SIG-M5 treated with dmso at 0.1 percent for 504 hours (cell line): ENCODE data around the gene TRAPPC12.
"Not testable (repeated sequence)": the region's sequence is repeated elsewhere in the genome, so short reads cannot be mapped to it uniquely, and the experiment has no call there.

Experiments used
- DNase-seq: peaks from one replicate; lab custom pipeline; 2025; ENCODE audit not compliant: unreplicated experiment; lab: John Stamatoyannopoulos, UW

TRAPPC12 gene

DNA sequence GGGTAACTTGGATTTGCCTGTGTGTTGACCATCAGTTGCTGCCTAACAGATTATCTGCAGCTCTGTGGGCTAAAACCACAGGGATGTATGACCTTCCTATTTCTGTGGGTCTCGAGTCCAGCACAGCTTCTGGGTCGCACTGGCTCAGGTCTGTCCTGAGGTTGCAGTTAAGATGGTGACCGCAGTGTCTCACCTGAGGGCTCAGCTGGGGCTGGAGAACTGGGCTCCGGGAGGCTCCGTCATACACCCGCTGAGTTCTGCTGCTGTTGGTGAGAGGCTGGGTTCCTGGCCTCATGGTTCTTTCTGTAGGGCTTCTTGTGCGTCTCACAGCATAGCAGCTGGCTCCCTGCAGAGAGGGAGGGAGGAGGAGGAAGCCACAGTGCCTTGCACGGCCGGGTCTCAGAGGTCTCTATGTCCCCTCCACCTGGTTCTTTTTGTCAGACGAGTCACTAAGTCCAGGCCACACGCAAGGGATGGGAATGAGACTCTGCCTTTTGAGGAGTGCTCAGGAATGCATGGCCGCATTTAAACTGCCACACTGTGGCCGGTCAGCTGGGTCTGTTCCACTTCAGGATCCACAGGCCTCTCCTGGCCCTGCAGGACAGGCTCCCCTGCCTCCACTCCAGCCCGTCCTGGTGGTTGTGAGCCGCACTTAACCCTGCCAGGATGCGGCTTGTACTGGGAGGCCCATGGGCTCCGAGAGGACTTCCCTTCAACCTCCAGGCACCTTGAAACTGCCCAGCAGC lies 72.6 kb downstream of the TRAPPC12 start:
- no peak for DNase-seq

DNA sequence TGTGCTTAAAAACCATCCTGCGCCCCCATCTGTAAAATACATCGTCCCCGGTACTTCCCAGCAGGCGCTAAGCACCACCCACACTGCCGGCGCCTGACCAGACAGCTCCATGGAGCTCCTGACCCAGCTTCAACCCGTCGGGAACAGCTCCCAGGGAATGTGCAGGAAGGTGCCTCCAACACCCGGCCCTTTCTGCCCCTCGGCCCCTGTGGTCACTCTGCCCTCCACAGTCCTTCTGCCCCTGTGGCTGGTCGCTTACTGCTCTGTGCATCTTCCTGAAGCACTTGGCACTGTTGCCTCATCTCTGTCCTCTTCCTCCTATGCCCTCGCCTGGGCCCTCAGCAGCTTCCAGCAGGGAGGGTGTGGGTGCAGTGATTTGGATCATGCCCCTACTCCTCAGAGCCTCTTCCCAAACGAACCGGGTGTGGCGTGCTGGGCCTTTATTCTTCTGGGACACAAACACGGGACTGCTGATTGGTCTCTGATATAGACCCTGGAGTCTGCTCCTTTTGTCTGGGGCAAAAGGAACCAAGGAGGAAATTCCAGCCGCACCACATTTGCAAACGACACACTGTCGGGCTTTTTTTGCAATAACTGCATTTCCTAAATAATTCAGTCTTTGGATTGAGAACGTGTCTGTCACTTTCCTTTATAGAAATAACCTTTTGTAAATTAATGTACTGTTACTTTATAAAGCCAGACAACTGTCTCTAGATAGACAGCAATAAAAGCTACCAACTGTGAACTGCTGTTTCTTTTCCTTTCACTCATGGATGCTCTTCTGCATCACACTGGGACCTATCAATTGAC lies 73.9 kb downstream of the TRAPPC12 start:
- no peak for DNase-seq

DNA sequence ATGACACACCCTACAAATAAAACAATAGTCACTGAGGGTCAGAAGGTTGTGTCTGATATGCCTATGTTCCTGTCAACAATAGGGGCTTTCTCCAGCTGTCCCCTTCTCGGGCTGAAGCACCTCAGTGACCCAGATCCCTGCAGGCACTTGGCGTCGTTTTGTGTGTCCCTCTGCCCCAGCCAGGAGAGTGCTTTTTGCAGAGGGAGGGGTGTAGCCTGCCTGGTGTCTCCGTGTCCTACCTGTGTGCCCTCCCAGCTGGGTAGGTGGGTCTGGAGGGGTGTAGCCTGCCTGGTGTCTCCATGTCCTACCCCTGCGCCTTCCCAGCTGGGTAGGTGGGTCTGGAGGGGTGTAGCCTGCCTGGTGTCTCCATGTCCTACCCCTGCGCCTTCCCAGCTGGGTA lies 74.5 kb downstream of the TRAPPC12 start:
- DNase-seq: not testable (repeated sequence)

DNA sequence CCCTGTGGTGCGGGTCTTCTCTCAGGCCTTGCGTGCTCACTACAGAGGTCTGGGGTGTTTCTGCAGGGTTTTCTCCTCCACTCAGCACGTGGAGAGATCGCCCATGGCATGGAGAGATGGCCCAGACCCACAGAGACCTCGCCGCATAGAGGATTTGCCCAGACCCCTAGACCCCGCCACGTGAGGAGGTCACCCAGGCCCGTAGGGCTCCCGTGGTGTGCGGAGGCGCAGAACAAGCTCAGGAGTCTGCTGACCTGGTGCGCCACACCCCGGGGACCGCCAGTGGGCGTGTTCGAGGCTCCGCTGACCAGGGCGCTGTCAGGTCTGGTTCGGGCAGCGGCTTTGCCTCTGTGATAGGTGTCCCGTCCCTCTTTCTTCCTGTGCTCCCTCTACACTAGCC lies 75.3 kb downstream of the TRAPPC12 start:
- DNase-seq: no peak

DNA sequence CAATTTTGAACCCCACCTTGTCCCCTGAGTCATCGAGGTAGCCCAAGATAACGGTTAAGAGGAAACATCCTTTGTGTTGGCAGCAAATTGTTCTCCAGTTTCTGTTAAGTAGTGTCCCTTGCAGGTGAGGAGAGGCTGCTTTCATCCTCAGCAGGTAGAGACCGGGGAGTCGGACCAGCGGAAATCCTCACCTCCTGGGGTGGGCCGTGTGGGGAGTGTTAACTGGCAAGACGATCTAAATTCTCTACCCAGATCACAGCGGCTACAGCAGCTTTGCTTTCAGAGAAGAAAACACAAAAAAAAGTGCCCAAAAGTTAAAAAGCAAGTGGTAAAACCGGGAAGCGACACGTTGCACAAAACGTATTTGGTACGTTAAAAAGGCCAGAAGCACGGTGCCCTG lies 76.6 kb downstream of the TRAPPC12 start:
- DNase-seq: no peak

DNA sequence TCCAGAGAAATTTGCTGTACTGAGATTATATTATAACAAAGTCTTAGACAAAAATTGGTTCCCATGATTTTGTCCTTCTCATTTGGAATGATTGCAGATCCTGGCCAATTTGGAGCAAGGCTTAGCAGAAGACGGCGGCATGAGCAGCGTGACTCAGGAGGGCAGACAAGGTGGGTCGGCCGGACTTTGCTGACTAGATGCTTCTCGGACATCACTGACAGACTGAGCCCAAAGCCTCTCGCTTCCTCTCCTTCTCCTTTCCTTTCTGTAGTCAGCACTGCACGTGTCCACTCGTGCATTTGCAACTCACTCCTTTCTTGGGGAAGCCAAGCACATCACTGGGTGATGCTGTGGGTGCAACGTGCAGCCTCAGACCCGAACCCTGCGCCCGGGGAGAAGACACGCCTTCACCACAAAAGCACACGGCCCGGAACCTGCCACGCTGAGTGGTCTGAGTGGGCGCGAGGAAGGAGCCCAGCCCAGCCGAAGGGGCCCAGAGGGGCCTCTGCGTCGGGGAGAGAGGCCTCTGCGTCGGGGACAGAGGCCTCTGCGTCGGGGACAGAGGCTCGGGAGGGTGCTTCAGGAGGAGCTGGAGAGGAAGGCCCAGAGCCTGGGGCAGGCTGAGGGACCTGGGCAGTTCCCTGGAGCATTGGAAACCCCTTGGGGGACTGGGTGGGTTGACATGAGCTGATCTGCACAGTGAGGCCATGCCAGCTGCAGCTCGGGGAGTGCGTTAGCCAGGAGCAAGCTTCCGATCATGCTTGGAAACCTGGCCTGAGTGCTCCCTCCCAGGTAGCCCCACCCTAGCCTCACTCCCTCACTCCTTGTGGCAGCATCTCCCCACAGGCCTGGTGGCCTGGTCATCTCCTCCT lies 78.3 kb downstream of the TRAPPC12 start:
- DNase-seq: no peak

DNA sequence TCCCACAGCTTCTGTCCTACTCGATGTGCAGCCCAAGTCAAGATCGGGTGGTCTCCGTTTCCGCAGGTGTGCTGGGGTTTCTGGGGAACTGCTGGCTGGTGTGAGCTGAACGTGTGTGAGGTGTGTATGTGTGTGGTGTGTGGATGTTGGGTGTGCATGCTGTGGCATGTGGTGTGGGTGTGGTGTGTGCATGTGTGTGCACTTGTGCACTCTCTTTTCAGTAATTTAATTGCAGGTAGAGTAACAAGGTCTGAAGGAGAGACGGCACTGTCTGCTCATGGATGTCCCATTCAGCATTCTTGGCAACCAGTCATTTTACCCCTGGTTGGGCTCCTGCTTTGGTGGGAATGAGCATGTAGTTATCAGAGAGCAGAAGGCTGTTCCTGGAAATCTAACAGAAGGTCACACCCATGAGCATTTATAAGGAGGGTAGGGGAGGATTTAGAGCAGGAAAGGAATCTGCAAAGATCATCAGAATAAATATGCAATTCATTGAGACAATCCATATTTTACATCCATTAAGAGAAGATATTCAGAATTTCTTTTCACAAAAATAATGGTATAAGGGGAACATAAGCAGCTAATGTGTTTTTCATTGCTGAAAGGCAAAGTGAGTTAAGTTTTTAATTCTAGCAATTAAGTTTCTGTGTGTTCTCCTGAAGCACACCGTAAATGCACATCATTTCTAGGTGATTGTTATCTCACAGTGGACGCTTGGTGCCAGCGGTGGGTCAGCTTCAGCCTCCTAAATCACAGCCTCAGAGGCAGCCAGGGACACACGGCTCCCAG lies 79.1 kb downstream of the TRAPPC12 start:
- DNase-seq: no peak

DNA sequence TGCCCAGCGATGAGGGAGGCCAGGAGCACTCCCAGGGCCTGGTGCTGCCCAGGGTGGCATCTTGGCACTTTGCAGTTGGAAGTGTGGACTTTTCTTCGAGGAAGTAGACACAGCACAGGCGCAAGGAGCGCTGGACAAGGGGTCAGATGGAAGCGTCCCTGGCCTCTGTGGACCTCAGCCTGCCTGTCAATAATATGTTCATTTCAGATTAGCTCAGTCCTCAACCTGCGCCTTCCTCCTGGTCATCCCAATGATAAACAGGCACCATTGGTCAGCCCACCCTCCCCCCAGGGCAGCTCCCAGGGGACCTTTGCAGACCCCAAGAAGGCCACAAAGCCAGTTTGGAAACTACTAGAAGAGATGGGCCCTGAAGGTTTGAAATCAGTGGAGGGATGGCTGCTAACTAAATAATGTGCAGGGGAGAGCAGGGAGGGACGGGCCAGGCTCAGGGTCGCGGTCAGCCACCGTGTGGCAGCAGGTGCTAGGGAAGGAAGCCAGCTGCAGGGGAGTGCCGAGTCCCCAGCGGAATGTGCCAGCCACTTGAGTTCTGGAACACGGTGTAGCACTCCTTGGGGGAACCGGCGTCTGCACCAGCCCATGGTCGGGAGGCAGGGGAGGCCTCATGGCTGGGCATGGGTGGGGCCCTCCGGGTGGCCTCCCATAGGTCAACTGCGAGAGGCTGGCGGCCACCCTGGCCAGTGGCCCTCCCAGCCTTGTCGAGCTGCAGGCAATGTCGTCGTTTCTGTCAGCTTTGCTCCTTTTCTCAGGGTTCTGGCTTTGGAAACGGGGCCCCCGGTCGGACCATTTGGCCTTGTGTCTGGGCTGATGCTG lies 79.9 kb downstream of the TRAPPC12 start:
- no peak for DNase-seq

DNA sequence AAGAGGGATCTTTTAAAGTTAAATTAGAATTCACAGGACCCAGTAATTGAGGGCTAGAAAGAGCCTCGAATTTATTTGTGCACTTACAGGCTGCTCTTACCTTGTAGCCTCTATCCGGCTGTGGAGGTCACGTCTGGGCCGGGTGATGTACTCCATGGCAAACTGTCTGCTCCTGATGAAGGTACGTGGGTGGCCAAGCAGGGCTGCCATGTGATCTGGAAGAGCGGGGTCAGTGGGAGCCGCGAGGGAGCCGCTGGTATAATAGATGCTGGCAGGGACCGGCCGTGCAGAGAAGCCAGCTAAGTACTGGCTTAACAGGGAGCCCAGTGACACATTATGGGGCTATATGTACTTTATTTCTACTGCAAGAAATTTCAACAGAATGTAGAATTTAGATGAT lies 80.7 kb downstream of the TRAPPC12 start:
- DNase-seq: no peak

DNA sequence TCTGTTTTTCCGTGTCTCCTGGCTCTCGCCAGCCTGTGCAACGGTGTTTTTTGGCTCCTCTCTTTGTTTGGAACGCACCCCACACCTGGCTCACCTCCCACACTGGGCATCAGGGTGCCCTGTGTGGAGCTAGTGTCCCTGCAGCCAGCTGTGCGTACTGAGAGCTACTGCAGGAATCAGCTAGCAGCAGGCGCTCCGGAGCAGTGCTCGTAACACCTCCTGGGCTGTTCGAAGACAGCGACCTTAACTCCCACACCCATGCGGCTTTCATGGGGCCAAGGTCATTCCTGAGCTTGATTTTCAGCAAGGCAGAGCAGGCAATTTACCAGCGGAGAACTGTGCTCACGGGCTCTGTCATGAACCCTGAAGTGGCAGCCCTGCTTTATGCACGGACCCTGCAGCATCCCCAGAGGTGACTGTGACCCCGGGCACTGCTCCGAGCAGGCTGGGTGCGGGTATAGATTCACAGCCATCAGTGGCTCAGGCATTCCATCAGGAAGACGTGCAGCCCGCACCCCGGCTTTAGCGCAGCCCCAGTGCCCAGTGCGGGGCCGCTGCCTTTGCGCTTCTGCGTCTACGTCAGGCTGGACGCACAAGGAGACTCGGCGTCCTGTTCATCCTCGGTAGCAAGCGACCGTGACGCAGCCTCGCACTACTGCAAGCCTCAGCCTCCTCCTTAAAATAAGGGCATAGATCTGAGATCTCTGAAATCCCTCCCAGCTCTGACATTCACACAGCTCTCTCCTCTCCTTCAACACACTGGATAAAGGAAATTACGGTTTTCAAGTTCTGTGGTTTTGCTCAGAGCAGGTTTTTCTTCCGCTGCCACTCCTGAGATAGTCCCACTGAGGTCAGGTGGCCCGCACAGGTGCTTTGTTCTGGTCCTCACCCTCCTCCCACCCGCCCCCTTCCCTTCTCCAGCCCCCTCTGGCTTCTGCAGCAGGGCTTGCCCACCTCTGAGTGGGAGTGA lies 81.6 kb downstream of the TRAPPC12 start:
- no peak for DNase-seq

DNA sequence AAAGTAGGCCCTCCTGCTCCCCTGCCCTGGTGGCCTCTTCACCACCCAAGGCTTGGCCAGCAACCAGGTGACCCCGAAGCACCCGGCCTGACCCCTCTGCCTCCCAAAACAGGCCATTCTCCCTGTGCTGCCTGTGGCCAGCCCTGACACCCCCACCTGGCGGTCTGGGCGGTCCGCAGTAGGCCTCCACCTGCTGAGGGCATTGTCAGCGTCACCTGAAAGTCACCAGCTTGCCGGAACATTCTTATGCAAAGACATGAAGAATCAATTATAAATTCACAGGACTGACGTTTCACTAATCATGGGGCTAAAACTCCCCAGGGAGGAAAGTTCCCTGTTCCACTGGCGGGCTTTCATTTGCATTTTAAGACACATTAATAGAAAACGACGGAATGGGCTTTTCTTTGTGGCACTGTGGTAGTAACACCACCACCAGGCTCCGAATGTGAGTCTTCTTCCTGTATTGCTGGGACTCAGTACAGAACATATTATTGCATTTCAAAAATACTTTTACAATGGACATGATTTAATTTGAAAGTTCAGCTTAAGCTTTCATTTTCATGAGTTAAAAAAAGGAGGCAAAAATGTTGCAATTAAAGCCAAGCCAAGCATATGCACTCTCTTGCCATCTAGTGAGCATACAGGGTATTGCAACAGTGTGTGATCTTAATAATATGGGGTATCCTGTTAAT lies 82.5 kb downstream of the TRAPPC12 start:
- DNase-seq: peak; percentile 75

DNA sequence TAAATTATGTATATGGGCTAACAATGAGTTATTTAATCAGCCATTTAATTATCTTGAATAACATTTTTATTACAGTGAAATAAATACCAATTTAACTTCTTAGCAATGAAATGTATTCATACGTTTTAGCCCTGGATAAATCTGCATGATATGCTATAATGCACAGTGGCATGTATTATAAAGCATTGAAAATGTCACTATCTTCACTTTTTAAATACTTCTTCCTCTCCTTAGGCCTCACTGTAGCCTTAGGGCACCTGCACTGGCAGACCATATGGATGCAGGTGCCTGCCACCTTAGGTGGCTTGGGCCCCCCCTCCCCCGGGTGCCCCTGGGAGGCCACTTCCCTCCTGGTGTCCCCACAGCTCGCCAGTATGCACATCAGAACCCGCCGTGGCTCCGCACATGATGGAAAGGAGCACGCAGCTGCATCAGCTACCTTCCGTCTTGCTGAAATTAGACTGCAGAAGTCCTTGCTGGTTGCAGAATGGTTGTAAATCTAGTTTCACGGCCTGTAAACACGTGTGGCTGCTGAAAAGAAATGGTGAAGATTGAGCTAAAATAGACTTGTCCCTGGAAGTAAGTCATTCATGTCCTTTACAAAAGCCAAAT lies 83.1 kb downstream of the TRAPPC12 start:
- DNase-seq: no peak

DNA sequence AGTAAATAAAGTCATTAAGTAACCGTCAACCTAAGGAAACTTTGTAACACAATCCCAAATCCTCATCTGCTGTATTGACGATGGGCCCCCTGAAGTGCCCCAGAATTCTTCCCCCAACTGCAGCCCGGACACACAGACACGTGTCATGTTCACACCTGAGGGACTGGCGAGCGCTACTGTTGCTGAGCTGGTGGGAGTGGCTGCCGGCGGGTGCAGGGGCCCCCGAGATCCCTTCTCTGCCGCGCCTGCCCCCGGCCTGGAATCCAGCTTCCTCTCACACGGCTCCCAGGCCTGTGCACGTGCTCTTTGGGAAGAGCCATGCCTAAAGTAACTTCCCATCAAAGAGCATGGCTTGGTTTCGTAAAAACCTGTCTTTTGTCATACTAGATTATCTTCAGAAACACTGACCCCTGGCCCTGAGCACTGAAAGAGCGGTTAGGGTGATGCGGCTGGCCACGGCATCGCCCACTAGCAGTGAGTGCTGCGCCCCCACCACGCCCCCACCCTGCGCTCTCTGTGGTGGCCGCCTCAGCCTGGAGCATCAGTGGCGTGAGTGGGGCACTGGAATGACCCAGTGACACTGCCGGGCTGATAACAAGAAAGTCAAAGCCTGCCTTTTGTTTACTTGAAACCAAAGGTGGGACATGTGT lies 83.8 kb downstream of the TRAPPC12 start:
- no peak for DNase-seq

DNA sequence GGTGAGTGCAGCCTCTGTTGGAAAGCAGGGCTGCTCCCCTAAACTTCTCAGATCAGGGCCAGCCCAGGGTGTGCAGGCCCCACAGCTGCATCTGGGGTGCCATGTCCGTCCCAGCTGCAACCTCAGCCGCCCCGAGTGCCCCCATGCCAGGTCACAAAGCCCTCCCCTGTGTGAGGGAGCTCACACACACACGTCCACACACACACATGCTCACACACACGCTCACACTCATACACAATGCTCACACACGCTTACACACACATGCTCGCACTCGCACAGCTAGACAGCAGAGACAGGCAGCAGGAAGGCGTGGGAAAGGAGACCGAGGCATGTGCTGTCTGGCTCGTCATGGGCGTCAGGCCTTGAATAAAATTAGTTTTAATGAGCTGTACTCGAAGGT lies 84.5 kb downstream of the TRAPPC12 start:
- no peak for DNase-seq

DNA sequence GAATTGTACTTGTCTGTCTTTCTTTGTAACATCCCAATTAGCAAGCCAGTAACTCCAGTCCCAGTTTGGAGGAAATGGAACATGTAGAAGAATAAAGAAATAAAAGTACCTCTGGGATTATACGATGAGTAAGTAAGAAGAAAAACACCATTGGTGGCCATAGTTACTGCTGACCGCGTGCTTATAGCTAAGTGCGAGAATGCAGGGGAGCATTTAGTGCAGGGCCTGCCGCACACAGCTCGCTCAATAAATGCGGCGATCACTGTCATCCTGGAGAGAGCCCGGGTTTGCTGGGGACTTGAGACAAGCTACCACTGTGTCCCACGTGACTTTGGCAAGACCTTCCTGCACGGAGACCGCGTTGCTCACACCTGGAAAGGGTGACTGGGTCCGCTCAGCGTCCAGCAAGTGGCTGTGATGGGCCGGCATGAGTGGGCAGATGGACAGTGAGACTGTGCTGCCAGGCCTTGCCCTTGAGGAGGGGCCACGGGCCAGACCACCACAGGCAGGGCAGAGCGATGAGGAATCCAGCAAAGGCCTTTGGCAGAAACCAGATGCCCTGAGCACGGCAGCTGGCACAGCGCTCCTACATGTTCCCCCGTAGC lies 85.0 kb downstream of the TRAPPC12 start:
- DNase-seq: no peak

DNA sequence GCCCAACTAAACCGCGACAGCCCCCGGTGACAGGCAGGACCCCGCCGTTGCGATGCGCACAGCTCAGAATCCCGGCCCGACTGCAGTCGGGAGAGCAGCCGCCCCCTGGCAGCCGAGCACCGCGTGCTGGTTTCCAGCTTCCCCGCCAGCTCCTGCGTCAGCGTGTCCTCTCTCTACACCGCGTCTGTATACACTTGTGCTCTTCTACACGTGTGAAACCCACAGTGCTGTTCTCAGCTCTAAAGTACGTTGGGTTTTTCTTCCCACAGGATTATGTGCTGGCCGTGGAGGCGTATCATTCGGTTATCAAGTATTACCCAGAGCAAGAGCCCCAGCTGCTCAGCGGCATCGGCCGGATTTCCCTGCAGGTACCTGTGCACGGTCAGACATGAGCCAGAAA lies 85.8 kb downstream of the TRAPPC12 start:
- no peak for DNase-seq
